A673 (cell line): ENCODE results near the gene BIRC6. TPM values are rescaled to one million over a fixed set of nuclear protein-coding genes. Genes with fewer than 3 reads are reported as not detected.

Experiments
- BruUV-seq: library from RNA; stranded (reverse); fragments of 400-500 nt; replicated peaks from 2 replicates; lab custom pipeline; 2021; lab: Mats Ljungman, UMichigan
- CTCF ChIA-PET: fragments of 300-600 bp; sonication (Branson Sonifier 250); formaldehyde crosslinking; loops from one replicate; lab custom pipeline; 2022; ENCODE audit warnings: antibody characterized with exemption; lab: Charles Lee
- POLR2A ChIA-PET: fragments of 300-600 bp; sonication (Branson Sonifier 250); formaldehyde crosslinking; loops from one replicate; lab custom pipeline; 2022; ENCODE audit warnings: antibody characterized with exemption; ENCODE audit not compliant: low non-redundant PET; lab: Charles Lee
- DNase-seq: peaks from one replicate; pipeline ENCODE4 v3.0.0-alpha.2; 2015; ENCODE audit warnings: low spot score
- H3K27ac ChIP-seq: fragments of 200-600 bp; sonication (generic); 2 replicates; pipeline ENCODE4 v1.5.1; 2016; ENCODE audit warnings: mixed run types, low read depth, mild to moderate bottlenecking, mixed read lengths, antibody characterized with exemption, low read length; ENCODE audit not compliant: poor library complexity, severe bottlenecking
- H3K27me3 ChIP-seq: fragments of 200-600 bp; sonication (generic); replicated peaks from 2 replicates; pipeline ENCODE4 v1.6.1; 2017; ENCODE audit warnings: mixed run types, low read depth, mild to moderate bottlenecking, mixed read lengths, antibody characterized with exemption, low read length; ENCODE audit not compliant: insufficient read depth, poor library complexity
- H3K36me3 ChIP-seq: fragments of 200-600 bp; sonication (generic); 2 replicates; pipeline ENCODE4 v1.6.1; 2016; ENCODE audit warnings: mixed run types, mild to moderate bottlenecking, mixed read lengths, antibody characterized with exemption, low read length; ENCODE audit not compliant: insufficient read depth, poor library complexity, severe bottlenecking
- H3K4me1 ChIP-seq: fragments of 200-600 bp; sonication (generic); 2 replicates; pipeline ENCODE4 v1.6.1; 2017; ENCODE audit warnings: mixed run types, mild to moderate bottlenecking, mixed read lengths, antibody characterized with exemption, low read length; ENCODE audit not compliant: insufficient read depth, poor library complexity, severe bottlenecking
- H3K4me3 ChIP-seq: fragments of 200-600 bp; sonication (generic); 2 replicates; pipeline ENCODE4 v1.5.1; 2016; ENCODE audit warnings: low read depth, mixed run types, mild to moderate bottlenecking, mixed read lengths, low read length; ENCODE audit not compliant: poor library complexity, severe bottlenecking
- H3K9me3 ChIP-seq: fragments of 200-600 bp; sonication (generic); 2 replicates; pipeline ENCODE4 v1.6.1; 2016; ENCODE audit warnings: mixed run types, low read depth, mild to moderate bottlenecking, mixed read lengths, antibody characterized with exemption, low read length; ENCODE audit not compliant: poor library complexity, severe bottlenecking
- EZH2 ChIP-seq: fragments of 200-600 bp; sonication (generic); IDR thresholded peaks from 2 replicates; pipeline ENCODE4 v1.6.1; 2017; ENCODE audit warnings: borderline replicate concordance, low read depth, mild to moderate bottlenecking, mixed read lengths, antibody characterized with exemption, low read length; ENCODE audit not compliant: poor library complexity, severe bottlenecking
- intact Hi-C: fragments of 100-400 bp; cut with micrococcal nuclease; formaldehyde crosslinking; loops from one replicate; pipeline ENCODE4 v1.10.0; 2022; ENCODE audit not compliant: unreplicated experiment
- total RNA-seq: library from RNA; stranded (reverse); gene quantifications from 2 replicates; pipeline ENCODE4 v1.2.3, GENCODE V29; 2021
- TF ChIP-seq, protein P1 (sequence below): fragments of 300-800, 200-600 bp; sonication (generic); conservative IDR thresholded peaks from 2 replicates; pipeline ENCODE4 v1.5.1; 2017; ENCODE audit warnings: low read depth, mild to moderate bottlenecking, antibody characterized with exemption, low read length, moderate library complexity, mixed read lengths

BIRC6 gene
- total RNA-seq, 1 experiment from 2014 or later: 75.9 TPM

GRCh38 chr2:32399221-32399620 is 42.4 kb downstream of the BIRC6 start:
- TF ChIP-seq EZH2: no peak
- TF ChIP-seq, protein P1, sequence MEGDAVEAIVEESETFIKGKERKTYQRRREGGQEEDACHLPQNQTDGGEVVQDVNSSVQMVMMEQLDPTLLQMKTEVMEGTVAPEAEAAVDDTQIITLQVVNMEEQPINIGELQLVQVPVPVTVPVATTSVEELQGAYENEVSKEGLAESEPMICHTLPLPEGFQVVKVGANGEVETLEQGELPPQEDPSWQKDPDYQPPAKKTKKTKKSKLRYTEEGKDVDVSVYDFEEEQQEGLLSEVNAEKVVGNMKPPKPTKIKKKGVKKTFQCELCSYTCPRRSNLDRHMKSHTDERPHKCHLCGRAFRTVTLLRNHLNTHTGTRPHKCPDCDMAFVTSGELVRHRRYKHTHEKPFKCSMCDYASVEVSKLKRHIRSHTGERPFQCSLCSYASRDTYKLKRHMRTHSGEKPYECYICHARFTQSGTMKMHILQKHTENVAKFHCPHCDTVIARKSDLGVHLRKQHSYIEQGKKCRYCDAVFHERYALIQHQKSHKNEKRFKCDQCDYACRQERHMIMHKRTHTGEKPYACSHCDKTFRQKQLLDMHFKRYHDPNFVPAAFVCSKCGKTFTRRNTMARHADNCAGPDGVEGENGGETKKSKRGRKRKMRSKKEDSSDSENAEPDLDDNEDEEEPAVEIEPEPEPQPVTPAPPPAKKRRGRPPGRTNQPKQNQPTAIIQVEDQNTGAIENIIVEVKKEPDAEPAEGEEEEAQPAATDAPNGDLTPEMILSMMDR: no peak
- DNase-seq: no peak
- no peak overlapping the region for H3K4me3 ChIP-seq
- no peaks in the 10 kb centered on the region for H3K4me1 ChIP-seq
- ChIA-PET CTCF (no interaction called here), POLR2A (no interaction called here)
- intact Hi-C loops: no loop called here
- H3K27ac ChIP-seq: no peak overlapping the region
- H3K36me3 ChIP-seq: peaks cover 16% of the 10 kb centered on the region
- no peaks in the 10 kb centered on the region for H3K27me3 ChIP-seq
- H3K9me3 ChIP-seq: no peaks in the 10 kb centered on the region
- BruUV-seq: no TSS peak

GRCh38 chr2:32402091-32402490 is 45.3 kb downstream of the BIRC6 start:
- CTCF ChIA-PET: no interaction called here
- no peak for TF ChIP-seq EZH2
- TF ChIP-seq, protein P1: no peak
- POLR2A ChIA-PET: no interaction called here

GRCh38 chr2:32403782-32404181 is 47.0 kb downstream of the BIRC6 start:
- Histone ChIP-seq H3K27ac (no peak overlapping the region), H3K27me3 (no peaks in the 10 kb centered on the region), H3K9me3 (no peaks in the 10 kb centered on the region), H3K4me1 (no peaks in the 10 kb centered on the region), H3K36me3 (peaks cover 3% of the 10 kb centered on the region), H3K4me3 (no peak overlapping the region)
- TF ChIP-seq EZH2: no peak
- intact Hi-C loops: no loop called here
- CTCF ChIA-PET: no interaction called here
- DNase-seq: no peak
- POLR2A ChIA-PET: no interaction called here
- no TSS peak for BruUV-seq

More at GRCh38 chr2:32402091-32402490, 45.3 kb downstream of the BIRC6 start:
- BruUV-seq: no TSS peak
- no peaks in the 10 kb centered on the region for H3K27me3 ChIP-seq
- H3K27ac ChIP-seq: no peak overlapping the region
- peaks cover 3% of the 10 kb centered on the region for H3K36me3 ChIP-seq
- H3K4me3 ChIP-seq: no peak overlapping the region
- no peak for DNase-seq
- H3K4me1 ChIP-seq: no peaks in the 10 kb centered on the region
- intact Hi-C loops: no loop called here
- no peaks in the 10 kb centered on the region for H3K9me3 ChIP-seq

GRCh38 chr2:32404691-32405090 is 47.9 kb downstream of the BIRC6 start:
- BruUV-seq: no TSS peak
- intact Hi-C loops: no loop called here
- Histone ChIP-seq H3K4me1 (no peaks in the 10 kb centered on the region), H3K4me3 (no peak overlapping the region), H3K9me3 (no peaks in the 10 kb centered on the region), H3K36me3 (peaks cover 3% of the 10 kb centered on the region), H3K27me3 (no peaks in the 10 kb centered on the region), H3K27ac (no peak overlapping the region)
- DNase-seq: no peak
- CTCF ChIA-PET: no interaction called here
- TF ChIP-seq, protein P1: no peak
- no peak for TF ChIP-seq EZH2
- POLR2A ChIA-PET: no interaction called here
